Measurements from ENCODE around the gene TES. TPM values are rescaled to one million over a fixed set of nuclear protein-coding genes. Genes with fewer than 3 reads are reported as not detected.

TES gene
- total and polyA plus RNA-seq, 2 of the 8 experiments (the other 6 are each of a cell fraction or from before 2014, with no cell fraction given), result 18.2 to 36.3 TPM

- Histone ChIP-seq H3K18ac (ENCODE audit: extremely low read depth, low read length) (no peak overlapping the region), H2BK12ac (ENCODE audit: low read depth, low read length) (no peak overlapping the region), H3K23me2 (ENCODE audit: low read depth, low read length) (no peaks in the 10 kb centered on the region), H3K27ac (ENCODE audit: low read depth, low read length) (no peak overlapping the region), H3K4me3 (ENCODE audit: extremely low read depth in 1 of 4, insufficient read depth in 2 of 4, low read depth in 3 of 4, low read length in 4 of 4) (no peak overlapping the region), H2BK20ac (ENCODE audit: low read length) (no peak overlapping the region), H4K20me1 (replicated peaks in 1 of 2; ENCODE audit: control insufficient read depth in 1 of 2, insufficient read depth in 2 of 2, low read length in 2 of 2) (no peaks in the 10 kb centered on the region), H3K4me2 (ENCODE audit: insufficient read depth in 1 of 2, low read depth in 2 of 2, low read length in 2 of 2) (no peak overlapping the region), H3K9ac (replicated peaks in 1 of 4; ENCODE audit: extremely low read depth in 1 of 4, low read depth in 3 of 4, low read length in 3 of 4) (no peak overlapping the region), H2BK120ac (replicated peaks; ENCODE audit: low read depth, low read length) (no peak overlapping the region), H3K27me3 (replicated peaks in 1 of 4; ENCODE audit: control insufficient read depth in 3 of 4, extremely low read depth in 1 of 4, insufficient read depth in 3 of 4, low read length in 3 of 4) (no peaks in the 10 kb centered on the region; a peak in 1 of 7 replicates), H4K8ac (ENCODE audit: extremely low read depth, insufficient read depth, low read length) (no peak overlapping the region), H2BK15ac (ENCODE audit: low read length) (no peak overlapping the region), H3K4me1 (replicated peaks in 1 of 4; ENCODE audit: control insufficient read depth in 3 of 4, insufficient read depth in 4 of 4, low read length in 3 of 4) (no peaks in the 10 kb centered on the region), H2AFZ (ENCODE audit: low read length) (no peak overlapping the region), H3K79me1 (ENCODE audit: low read depth, low read length) (no peaks in the 10 kb centered on the region), H4K5ac (ENCODE audit: insufficient read length, low read depth, low read length) (no peak overlapping the region), H3K56ac (replicated peaks; ENCODE audit: insufficient read length, low read depth, low read length) (no peak overlapping the region), H3K4ac (replicated peaks; ENCODE audit: insufficient read length, low read depth, low read length) (no peak overlapping the region), H3K14ac (ENCODE audit: insufficient read length) (no peak overlapping the region), H3K9me3 (ENCODE audit: insufficient read depth in 2 of 2, low read depth in 1 of 2, low read length in 1 of 2) (no peaks in the 10 kb centered on the region), H3K36me3 (ENCODE audit: control insufficient read depth in 2 of 4, insufficient read depth in 4 of 4, low read length in 3 of 4) (no peaks in the 10 kb centered on the region), H3K79me2 (ENCODE audit: control insufficient read depth in 1 of 2, insufficient read depth in 2 of 2, low read length in 2 of 2) (no peaks in the 10 kb centered on the region), H4K91ac (replicated peaks; ENCODE audit: insufficient read length, low read length) (no peak overlapping the region), H3K23ac (ENCODE audit: insufficient read length) (no peak overlapping the region), H2AK5ac (ENCODE audit: low read depth, low read length) (no peak overlapping the region), H2BK5ac (ENCODE audit: low read depth, low read length) (no peak overlapping the region)
- TF ChIP-seq NRF1 (IDR thresholded peaks at IDR 0.05; ENCODE audit: low read depth, low read length) (no peak), TBP (IDR thresholded peaks at IDR 0.05; ENCODE audit: low read depth, low read length) (no peak), ZNF274 (IDR thresholded peaks at IDR 0.05; ENCODE audit: borderline replicate concordance, extremely low read depth, low read length) (no peak), JUN (IDR thresholded peaks at IDR 0.05; ENCODE audit: low read depth, low read length) (no peak)
- FAIRE-seq (no peak), DNase-seq (ENCODE audit: low read depth in 1 of 2, low spot score in 2 of 2) (no peak)
- 85% methylated on average over 3 of the region's 3 CpGs; no CpG with 5 or more reads in 1 of the 2 experiments for WGBS, 2 experiments (ENCODE audit: extremely low coverage in 1 of 2, insufficient coverage in 1 of 2, insufficient read length in 1 of 2, insufficient replicate concordance in 2 of 2, low coverage in 1 of 2, low lambda C conversion rate in 2 of 2, missing lambda C conversion rate in 1 of 2)
- POLR2A ChIA-PET (ENCODE audit: partially characterized antibody), result no interaction called here
- CTCF ChIA-PET (ENCODE audit: partially characterized antibody), result no interaction called here
Observed at GRCh38 chr7:116261904-116262303, 51.6 kb downstream of the TES start.
